ENCODE results near the gene SHF. TPM values are rescaled to one million over a fixed set of nuclear protein-coding genes. Genes with fewer than 3 reads are reported as not detected.

The SHF gene
- polyA plus RNA-seq, 1 donor: 7.9 TPM

- DNase-seq: no peak
Measured at GRCh38 chr15:45123397-45123796, 64.4 kb downstream of the SHF start.

- no peak for DNase-seq
Measured at GRCh38 chr15:45122719-45123118, 65.0 kb downstream of the SHF start.

GRCh38 chr15:45121706-45122417, 65.9 kb downstream of the SHF start:
- no peak for DNase-seq

- no peak for DNase-seq
Measured at GRCh38 chr15:45121020-45121419, 66.7 kb downstream of the SHF start.

GRCh38 chr15:45120081-45120972, 67.4 kb downstream of the SHF start:
- no peak for DNase-seq

GRCh38 chr15:45118996-45119395, 68.8 kb downstream of the SHF start:
- DNase-seq: no peak

- DNase-seq: peak; percentile 88
Measured at GRCh38 chr15:45118131-45118588, 69.6 kb downstream of the SHF start.

- DNase-seq: no peak
Measured at GRCh38 chr15:45117308-45118130, 70.2 kb downstream of the SHF start.

Other genes with a start within 250 kb of the SHF start
- not detected for gene TERB2, start 231.3 kb downstream of the SHF start, polyA plus RNA-seq (ENCODE audit: insufficient read length)
- 7.7 TPM for gene SORD, start 164.8 kb downstream of the SHF start, polyA plus RNA-seq (ENCODE audit: insufficient read length)
- gene DUOX2, start 73.8 kb downstream of the SHF start, polyA plus RNA-seq (ENCODE audit: insufficient read length): 0.13 TPM
- not detected for gene DUOXA2, start 73.6 kb downstream of the SHF start, polyA plus RNA-seq (ENCODE audit: insufficient read length)
- gene DUOXA1, start 58.1 kb downstream of the SHF start, polyA plus RNA-seq (ENCODE audit: insufficient read length): 0.28 TPM
- 1.8 TPM for gene DUOX1, start 58.0 kb downstream of the SHF start, polyA plus RNA-seq (ENCODE audit: insufficient read length)
- 0.37 TPM for gene SLC28A2, start 64.3 kb upstream of the SHF start, polyA plus RNA-seq (ENCODE audit: insufficient read length)
- gene GATM, start 190.6 kb upstream of the SHF start, polyA plus RNA-seq (ENCODE audit: insufficient read length): 304 TPM

Measured in hindlimb muscle (tissue), 1 donor.